IMR-90 (cell line): ENCODE results near the gene CDKAL1.

Experiments
- CEBPB ChIP-seq: IDR thresholded peaks from 2 replicates; pipeline ENCODE4 v1.6.1; 2012; ENCODE audit warnings: low read depth, low read length, improper control_type of control experiment
- CHD1 ChIP-seq: IDR thresholded peaks from 2 replicates; pipeline ENCODE4 v1.6.1; 2012; ENCODE audit warnings: low read depth, low read length, improper control_type of control experiment
- CTCF ChIP-seq: conservative IDR thresholded peaks from 2 replicates; pipeline ENCODE4 v1.5.1; 2012; ENCODE audit warnings: mild to moderate bottlenecking, low read depth, low read length, improper control_type of control experiment
- FOS ChIP-seq: fragments of 150-350 bp; IDR thresholded peaks from 2 replicates; pipeline ENCODE4 v1.6.1; 2016; ENCODE audit warnings: low read depth, low read length
- MAFK ChIP-seq: IDR thresholded peaks from 2 replicates; pipeline ENCODE4 v1.6.1; 2012; ENCODE audit warnings: low read depth, low read length, improper control_type of control experiment
- MAZ ChIP-seq: IDR thresholded peaks from 2 replicates; pipeline ENCODE4 v1.6.1; 2012; ENCODE audit warnings: low read depth, mild to moderate bottlenecking, low read length, improper control_type of control experiment, moderate library complexity, borderline replicate concordance
- MXI1 ChIP-seq: IDR thresholded peaks from 2 replicates; pipeline ENCODE4 v1.6.1; 2012; ENCODE audit warnings: low read depth, mild to moderate bottlenecking, low read length, moderate library complexity, borderline replicate concordance
- POLR2A ChIP-seq: IDR thresholded peaks from 2 replicates; pipeline ENCODE4 v1.6.1; 2012; ENCODE audit warnings: mild to moderate bottlenecking, low read depth, low read length
- RAD21 ChIP-seq: IDR thresholded peaks from 2 replicates; pipeline ENCODE4 v1.6.1; 2012; ENCODE audit warnings: low read length, improper control_type of control experiment
- RFX5 ChIP-seq: IDR thresholded peaks from 2 replicates; pipeline ENCODE4 v1.8.0; 2012; ENCODE audit warnings: low read depth, mild to moderate bottlenecking, low read length, moderate library complexity
- SMC3 ChIP-seq: fragments of 150-350 bp; IDR thresholded peaks from 2 replicates; pipeline ENCODE4 v1.6.1; 2016; ENCODE audit warnings: low read depth, mild to moderate bottlenecking, antibody characterized with exemption, low read length, moderate library complexity
- USF2 ChIP-seq: fragments of 150-350 bp; IDR thresholded peaks from 2 replicates; pipeline ENCODE4 v1.6.1; 2017; ENCODE audit warnings: mild to moderate bottlenecking, antibody characterized with exemption, low read length, low read depth

DNA sequence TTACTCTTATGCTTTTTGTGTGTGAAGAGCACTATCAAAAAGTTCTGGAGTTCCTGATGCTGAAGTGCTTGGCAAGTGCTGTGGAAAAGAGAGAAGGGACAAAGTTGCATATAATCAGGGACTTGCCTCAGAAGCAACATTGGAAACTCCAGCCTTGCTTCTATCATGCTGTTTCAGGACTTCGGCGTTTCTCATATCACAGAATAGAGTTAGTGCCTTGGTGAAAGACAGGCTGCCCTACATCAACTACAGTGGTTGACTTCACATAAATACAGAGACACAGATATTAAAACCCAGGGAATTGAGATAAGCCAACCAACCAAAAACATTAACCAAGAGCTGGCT, 36.2 kb upstream of the CDKAL1 start:
- no peak for TF ChIP-seq CTCF
- no peak for TF ChIP-seq USF2
- no peak for TF ChIP-seq CEBPB
- no peak for TF ChIP-seq RAD21
- TF ChIP-seq POLR2A: no peak
- no peak for TF ChIP-seq MXI1
- TF ChIP-seq SMC3: no peak
- no peak for TF ChIP-seq RFX5
- no peak for TF ChIP-seq MAZ
- no peak for TF ChIP-seq CHD1
- no peak for TF ChIP-seq MAFK
- TF ChIP-seq FOS: no peak
